Ishikawa (cell line): ENCODE measurements around the gene ZER1.

Source experiments
- CEBPB ChIP-seq: IDR thresholded peaks from 2 replicates; pipeline ENCODE4 v1.6.1; 2012
- MAX ChIP-seq: IDR thresholded peaks from 2 replicates; pipeline ENCODE4 v1.6.1; 2012
- REST ChIP-seq: IDR thresholded peaks from 2 replicates; pipeline ENCODE4 v1.6.1; 2012; ENCODE audit warnings: low read depth, mild to moderate bottlenecking
- TAF1 ChIP-seq: IDR thresholded peaks from 2 replicates; pipeline ENCODE4 v1.6.1; 2012; ENCODE audit warnings: low read depth, mild to moderate bottlenecking

GRCh38 chr9:128786681-128787601 is 15.2 kb upstream of the ZER1 start, which contains the start of gene TBC1D13:
- peak; percentile 79 for TF ChIP-seq TAF1
- TF ChIP-seq CEBPB: peak; percentile 86
- TF ChIP-seq MAX: peak; percentile 99
- TF ChIP-seq REST: no peak
